Inferior parietal cortex (tissue), 1 donor: Measurements from ENCODE around the gene APOO.
A peak's percentile ranks its signal among the peaks of the same experiment; 100 is the strongest.
"Not testable (repeated sequence)": the region's sequence is repeated elsewhere in the genome, so short reads cannot be mapped to it uniquely, and the experiment has no call there.

Experiments
- DNase-seq: peaks from one replicate; pipeline ENCODE4 v3.0.0-alpha.2; 2016; ENCODE audit errors: extremely low spot score

Gene APOO

DNA sequence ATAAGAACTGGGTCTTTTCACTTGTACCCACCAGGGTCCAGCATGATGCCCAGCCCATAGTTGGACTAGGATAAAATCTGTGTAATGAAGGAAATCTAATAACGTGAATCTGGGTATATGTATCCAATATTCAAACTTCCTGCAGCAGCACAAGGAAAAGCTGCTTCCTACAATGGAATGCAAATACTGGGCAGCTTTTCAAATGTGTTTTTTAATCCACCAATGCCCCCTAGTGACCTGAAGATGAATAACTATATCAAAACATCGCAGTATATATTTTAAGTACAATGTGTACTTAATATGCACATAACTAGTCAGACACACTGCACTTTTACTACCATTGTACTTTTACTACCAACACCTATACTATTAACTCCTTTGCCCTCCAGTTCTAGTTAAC lies 5.3 kb downstream of the APOO start:
- DNase-seq = peak; percentile 69

DNA sequence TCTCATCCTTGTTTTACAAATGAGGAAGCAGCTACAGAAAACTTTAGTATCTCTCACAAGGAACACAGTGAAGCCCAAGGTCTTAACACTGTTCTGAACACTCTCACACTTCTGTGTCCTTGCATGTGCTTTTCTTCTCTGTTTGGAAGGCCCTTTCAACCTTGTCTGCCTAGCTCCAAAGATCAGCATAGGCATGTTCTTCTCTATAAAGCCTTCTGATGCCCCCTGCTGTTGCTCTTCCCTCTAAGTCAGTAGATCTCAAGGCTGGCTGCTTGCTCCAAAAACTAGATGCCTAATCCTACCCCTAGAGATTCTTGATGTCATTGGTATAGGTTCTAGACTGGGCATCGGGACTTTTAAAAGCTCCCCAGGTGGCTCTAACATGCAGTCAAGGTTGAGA lies 5.9 kb downstream of the APOO start:
- peak; percentile 60 for DNase-seq

DNA sequence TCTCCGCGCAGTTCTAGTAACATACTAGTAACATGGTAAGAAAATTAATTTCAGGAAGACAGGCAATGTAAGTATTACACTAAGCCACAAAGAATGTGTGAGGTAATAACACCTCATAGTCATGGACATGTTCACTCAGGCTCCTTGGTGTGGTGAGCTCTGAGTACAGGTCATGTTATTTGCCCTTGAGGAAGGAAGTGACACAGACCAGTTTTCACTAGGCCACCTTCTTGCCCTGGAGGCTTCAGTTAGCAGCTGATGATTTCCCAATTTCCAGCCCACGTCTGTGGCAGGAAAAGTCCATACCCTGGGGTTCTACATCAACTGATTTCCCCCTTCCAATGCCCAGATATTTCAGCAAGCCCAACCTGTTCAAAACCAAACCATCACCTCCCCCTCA lies 6.7 kb downstream of the APOO start:
- DNase-seq = no peak

DNA sequence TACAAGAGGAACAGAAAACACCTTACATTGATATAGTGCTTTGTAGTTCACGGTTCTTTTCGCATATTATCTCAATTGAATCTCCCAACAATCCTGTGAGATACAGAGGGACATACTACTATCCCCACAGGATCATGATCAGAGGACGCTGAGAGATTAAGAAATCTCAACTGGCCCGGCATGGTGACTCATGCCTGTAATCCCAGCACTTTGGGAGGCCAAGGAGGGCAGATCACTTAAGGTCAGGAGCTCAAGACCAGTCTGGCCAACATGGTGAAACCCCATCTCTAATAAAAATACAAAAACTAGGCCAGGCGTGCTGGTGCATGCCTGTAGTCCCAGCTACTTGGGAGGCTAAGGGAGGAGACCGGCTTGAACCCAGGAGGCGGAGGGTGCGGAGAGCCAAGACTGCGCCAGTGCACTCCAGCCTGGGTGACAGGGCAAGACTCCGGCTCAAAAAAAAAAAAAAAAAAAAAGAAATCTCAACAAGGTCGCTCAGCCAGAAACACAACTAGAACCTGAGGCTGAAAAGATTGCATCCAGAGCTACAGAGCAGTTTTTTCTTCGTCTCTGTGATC lies 7.4 kb downstream of the APOO start:
- DNase-seq = no peak

DNA sequence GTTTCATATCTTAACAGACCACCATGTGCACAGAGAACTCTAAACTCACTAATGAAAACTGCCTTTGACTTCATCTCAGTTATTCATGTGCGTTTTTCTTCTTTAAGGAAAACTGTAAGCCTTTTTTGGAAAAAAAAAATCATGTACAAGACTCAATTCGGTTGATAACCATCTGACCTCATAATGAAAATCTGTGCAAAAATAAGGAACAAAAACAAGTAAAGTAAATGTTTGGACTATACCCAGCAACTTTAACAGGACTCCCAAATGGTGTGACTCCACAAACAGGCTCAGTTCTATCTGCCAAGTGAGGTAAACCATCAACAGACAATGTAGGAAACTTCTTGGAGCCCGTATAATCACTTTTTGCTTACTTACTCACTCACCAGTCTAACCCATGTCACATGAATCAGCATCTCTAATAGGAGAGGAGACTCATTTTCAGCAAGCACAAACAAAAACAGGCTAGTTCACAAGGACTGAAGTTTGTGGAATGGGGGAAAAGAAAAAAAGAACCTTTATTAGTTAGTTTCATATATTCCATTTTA lies 9.3 kb downstream of the APOO start:
- no peak for DNase-seq

DNA sequence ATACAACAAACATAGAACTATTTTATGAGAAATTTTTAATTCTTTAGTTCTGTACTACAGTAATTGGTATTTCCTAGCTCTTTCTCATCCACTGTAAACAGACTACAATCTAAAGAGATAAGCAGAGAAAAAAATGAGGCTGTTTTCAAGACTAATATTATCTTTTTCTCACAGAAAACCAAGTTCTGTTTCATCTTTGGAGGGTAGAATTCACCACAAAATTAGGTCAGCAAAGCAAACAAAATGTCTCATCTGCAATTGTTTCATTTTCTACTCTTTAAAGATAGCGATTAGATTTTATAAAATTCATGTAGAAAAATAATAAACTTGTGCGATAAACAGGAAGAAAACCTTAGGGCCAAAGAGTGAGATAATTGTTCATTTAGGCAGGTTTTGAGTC lies 10.8 kb downstream of the APOO start:
- DNase-seq = no peak

DNA sequence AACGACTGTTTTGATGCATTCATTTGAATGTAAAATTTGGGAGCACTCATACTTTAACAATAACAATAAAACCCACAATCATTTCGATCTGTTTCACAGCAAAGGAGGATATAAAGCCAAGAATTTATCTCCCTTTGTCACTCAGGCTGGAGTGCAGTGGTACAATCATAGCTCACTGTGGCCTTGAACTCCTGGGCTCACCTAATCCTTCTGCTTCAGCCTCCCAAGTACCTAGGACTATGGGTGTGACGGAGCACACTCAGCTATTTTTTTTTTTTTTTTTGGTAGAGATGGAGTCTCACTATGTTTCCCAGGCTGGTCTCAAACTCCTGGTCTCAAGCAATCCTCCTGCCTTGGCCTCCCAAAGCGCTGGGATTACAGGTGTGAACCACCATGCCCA lies 11.2 kb downstream of the APOO start:
- DNase-seq = not testable (repeated sequence)

DNA sequence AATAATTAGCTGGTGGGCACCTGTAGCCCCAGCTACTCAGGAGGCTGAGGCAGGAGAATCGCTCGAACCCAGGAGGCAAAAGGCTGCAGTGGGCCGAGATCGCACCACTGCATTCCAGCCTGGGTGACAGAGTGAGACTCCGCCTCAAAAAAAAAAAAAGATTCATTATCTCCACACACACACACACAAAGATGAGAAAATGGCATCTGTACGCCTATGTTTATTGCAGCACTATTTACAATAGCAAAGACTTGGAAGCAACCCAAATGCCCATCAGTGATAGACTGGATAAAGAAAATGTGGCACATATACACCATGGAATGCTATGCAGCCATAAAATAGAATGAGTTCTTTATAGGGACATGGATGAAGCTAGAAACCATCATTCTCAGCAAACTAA lies 12.7 kb downstream of the APOO start:
- DNase-seq = not testable (repeated sequence)

DNA sequence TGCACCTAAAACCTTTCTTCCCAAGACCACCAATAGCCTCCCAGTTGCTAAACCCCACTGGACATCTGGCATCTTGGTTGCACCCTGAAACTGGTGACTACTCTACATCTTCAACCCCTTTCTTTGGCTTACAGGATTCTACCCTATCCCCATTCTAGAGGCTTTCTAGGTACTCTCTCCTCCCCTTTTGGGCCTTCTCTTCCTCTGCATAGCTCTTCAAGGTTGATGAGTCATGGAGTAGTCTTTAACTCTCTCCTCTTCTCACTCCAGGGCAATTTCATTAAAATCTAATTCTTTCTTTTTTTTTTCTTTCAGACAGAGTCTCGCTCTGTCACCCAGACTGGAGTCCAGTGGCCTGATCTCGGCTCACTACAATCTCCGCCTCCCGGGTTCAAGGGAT lies 16.8 kb downstream of the APOO start:
- DNase-seq = no peak

DNA sequence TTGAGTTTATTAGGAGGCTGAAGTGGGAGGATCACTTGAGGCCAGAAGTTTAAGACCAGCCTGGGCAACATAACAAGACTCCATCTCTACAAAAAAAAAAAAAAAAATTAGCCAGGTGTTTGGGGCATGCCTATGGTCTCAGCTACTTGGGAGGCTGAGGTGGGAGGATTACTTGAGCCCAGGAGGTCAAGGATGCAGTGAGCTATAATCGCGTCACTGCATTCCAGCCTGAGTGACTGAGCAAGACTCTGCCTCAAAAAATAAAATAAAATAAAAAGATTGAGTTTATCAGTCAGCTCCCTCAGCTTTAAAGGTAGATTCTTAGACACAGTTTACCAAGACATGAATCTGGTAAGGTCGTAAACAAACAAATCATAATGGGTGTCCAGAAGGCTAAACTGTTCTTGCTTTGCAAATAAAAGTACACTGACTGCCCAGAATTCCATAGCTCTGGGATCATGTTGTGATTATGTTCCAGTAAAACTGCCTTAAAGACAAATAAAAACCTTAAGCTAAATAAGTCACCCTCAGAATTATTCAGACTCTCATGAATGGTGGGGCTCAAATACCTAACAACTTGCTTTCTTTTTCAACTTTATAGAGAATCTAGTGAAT lies 18.7 kb downstream of the APOO start:
- DNase-seq = no peak

DNA sequence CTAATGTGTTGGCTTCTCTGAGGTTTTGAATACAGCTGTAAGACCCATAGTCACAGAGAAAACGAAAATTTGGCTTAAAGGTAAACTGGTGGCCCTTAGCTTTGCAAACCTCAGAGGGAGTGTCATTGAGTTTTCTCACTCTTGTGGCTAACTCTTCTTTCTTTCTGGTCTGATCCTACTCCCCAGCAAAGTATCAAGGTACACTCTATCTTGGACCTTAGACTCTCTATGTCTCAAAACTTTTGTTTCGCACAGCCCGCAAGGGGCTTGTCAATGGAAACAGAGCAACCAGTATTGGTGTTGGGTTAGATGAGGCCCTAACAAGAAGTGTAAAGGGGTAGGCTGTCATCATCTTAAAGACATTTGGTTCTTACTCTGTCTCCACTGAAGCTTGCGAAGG lies 19.8 kb downstream of the APOO start:
- no peak for DNase-seq

DNA sequence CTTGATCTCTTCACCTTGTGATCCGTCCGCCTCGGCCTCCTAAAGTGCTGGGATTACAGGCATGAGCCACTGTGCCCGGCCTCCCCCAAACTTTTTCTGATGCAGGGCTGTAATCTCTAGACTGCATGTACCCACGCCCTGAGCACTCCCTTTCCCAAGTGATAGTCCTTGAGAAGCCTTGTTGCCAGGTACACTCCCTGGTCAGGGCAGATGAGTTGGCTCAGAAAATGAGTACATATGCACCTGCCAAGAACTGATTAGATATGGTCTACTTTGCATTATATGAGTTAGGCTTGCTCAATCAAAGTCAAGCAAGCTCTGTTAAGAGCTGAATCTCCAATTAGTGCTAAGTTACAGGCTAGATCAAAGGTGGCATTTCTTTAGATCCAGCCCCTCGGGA lies 20.3 kb downstream of the APOO start:
- DNase-seq = no peak

DNA sequence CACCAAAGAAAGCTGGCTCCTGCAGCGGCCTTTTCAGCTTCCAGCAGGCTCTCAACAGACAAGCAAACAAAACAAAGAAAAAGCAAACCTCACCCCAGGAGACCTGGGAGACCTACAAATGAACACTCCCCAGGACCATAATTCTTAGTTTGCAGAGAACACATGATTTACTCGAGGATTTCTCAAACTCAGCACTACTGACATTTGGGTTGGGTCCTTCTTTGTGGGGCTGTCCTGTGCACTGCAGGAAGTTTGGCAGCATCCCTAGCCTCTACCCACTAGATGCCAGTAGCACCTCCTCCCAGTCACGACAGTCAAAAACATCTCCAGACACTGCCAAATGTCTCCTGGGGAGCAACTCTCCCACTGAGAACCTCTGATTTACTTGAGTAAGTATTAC lies 21.9 kb downstream of the APOO start:
- DNase-seq = no peak

DNA sequence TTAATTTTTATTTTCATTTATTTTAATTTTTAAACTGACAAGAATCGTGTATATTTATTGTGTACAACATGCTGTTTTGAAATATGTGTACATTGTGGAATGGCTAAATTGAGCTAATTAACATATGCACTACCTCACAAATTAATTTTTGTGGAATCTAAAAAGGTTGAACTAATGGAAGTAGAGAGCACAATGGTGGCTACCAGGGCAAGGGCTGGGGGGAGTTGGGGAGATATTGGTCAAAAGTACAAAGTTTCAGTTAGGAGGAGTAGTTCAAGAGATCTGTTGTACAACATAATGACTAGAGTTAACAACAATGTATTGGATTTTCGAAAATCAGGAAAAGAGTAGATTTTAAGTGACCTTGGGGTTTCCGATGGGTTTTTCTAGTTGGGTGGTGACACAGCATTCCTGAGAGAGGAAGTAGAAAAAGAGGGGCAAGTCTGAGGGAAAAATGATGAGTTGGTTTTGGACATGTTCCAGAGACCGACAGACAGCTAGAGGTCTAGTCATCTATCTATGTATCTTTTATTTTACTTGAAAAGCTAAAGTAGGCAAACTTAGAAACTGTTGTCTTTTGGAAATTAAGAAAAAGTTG lies 23.2 kb downstream of the APOO start:
- DNase-seq = no peak

DNA sequence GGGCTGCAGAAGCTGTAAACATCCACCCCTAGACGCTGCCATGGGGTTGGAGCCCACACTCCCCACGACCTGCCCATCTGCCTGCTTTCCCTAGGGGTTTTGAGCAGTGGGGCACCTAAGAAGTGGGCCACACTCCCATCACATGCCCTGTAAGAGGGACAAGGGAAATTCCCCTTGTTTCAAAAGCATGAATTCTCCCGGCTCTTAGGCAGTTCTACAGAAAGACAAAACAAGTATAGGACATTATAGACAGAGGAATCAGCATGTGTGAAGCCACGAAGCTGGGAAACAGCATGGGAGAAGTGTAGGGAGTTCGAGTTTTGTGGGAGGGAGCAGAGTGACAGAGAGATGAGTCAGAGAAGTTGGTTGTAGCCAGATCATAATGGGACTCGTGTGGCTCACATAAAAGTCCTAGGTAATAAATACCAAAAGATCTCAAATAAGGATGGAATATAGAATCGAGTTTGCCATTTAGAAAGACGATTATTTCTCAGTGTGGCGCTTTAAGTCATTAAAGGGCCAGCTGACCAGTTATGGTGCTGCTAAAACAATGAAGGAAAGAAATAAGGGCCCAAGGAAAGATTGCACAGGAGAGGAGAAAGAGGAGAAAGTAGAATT lies 23.9 kb downstream of the APOO start:
- DNase-seq = no peak

DNA sequence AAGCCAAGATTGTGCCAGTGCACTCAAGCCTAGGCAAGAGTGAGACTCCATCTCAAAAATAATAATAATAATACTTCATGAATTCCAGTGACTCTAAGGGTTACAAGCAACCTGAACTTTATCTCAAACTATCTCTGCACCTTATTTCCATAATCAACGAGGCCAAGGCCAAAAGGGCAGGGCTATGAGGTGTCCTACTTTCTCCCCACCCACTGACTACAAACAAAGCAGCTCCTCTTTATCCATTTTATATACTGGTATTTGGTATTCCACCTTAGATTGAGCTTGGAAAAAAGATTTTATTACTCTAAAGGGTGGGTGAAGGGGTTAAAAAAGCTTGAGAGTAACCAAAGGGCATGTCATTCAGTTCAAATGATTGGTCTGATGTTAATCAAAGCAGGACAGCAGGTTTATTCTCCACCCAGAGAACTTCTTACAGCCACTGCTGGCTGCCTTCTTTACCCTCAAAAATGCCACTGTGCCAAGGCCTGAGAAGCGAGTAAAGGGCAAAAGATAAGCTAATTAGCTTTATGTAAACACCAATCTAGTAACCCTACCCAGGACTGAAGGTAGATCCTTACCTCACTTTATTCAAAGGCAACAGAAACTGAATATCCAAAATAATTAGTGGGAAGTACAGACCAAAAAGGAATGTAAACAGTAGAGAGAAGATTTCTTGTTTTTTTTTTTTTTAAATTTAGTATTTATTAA lies 28.2 kb downstream of the APOO start:
- DNase-seq = no peak

DNA sequence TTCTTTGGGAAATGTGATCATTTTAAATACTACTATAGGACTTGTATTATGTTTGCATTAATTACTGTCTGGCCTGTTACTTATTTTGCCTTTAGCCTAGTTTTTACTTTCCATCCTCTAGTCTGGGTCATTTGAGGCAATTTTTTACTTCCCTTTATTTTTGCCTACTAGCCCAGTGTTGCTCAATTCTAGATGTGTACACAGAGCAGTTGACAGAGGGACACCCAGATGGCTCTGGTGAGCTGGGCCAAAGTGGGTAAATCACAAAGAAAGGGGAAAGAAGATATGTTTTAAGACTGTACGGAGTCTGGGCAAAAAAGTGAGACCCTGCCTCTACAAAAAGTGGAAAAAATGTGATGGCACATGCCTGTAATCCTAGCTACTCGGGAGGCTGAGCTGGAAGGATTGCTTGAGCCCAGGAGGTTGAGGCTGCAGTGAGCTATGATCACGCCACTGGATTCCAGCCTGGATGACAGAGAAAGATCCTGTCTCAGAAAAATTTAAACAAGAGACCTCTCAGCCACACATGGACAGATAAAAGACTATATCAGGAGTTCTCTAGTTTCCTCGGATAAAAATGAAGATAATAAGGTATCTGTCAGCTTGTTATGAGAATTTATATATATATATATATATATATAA lies 35.7 kb downstream of the APOO start:
- no peak for DNase-seq

DNA sequence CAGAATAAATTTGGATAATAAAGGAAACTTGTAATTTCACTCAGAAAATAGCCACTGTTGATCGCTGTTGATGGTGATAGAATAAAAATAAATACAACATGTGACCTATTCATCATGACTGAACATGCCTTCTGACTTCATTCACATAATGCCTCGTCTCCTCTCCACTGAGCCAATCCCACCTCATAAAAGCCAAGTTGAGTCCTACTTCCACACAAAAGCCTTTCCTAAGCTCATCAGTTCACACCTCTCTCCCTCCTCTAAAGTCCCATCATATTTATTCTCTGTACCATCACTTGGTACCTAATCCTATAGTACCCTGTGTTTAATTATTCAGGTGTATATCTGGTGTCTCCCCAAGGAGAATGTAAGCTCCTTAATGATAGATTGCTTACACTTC lies 37.7 kb downstream of the APOO start:
- DNase-seq = no peak

DNA sequence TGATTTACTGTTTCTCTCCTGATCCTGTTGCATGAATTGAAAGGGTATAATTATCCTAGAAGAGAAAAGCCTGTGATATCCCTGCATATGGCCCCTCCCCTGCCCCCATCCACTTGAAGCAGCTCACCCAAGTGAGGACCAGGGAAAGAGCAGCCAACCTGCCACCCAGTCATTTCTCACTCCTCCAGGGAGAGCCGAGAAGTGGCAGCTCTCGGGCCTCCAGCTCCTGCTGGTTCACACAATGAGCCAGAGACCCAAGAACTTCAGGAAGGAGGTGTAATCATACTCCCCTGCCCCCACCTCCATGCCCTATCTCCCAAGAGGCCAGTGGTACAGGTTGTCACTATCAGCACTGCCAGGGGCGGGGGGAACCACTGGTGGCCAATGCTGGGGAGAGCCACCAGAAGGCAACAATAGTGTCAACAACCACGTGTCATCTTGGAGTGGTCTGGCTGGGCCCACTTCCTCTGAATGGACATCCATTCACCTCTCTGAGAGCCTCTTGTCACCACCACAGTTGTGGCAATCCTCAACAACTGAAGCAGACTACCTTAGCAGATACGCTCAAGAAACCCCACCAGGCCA lies 42.9 kb downstream of the APOO start:
- no peak for DNase-seq

DNA sequence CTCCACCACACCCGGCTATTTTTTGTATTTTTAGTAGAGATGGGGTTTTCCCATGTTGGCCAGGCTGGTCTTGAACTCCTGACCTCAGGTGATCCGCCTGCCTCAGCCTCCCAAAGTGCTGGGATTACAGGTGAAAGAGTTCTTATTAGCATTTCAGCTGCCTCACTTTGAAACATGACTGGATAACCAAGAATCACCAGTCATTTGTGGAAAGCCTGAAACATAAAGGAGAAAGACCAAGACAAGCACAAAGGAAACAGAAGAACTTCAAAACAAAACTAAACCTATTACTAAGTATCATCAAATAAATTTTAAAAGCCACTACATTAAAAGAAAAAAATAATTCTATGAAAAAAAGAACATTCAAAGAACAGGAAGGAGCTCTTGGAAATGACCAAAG lies 45.8 kb downstream of the APOO start:
- DNase-seq = not testable (repeated sequence)

DNA sequence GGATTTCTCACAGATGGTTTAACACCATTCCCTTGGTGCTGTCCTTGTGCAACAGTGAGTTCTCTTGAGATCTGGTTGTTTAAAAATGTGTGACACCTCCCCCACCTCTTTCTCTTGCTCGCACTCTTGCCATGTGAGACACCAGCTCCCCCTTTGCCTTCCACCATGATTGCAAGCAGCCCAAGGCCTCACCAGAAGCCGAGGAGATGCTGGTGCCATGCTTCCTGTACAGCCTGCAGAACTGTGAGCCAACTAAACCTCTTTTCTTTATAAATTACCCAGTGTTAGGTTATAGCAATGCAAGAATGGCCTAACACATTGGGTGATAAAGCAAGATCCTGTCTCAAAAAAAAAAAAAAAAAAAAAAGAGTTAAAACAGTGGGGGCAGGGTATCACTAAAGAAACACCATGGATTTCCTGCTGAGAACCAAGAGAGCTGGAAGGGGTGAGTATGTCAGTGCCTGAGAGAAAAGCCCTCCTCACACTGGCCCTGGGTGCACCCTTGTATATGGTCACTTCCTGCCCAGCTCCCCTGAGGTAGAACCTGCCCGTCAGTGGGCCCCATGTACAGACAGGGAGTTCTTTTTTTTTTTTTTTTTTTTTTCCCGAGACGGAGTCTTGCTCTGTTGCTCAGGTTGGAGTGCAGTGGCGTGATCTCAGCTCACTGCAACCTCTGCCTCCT lies 46.4 kb downstream of the APOO start:
- DNase-seq = no peak
